Kidney glomerular epithelial cell (primary cell): ENCODE measurements around the gene MSGN1.
"Not testable (repeated sequence)": the region's sequence is repeated elsewhere in the genome, so short reads cannot be mapped to it uniquely, and the experiment has no call there.

Experiments used
- DNase-seq: peaks from one replicate; lab custom pipeline; 2025; lab: John Stamatoyannopoulos, UW

MSGN1 gene

DNA sequence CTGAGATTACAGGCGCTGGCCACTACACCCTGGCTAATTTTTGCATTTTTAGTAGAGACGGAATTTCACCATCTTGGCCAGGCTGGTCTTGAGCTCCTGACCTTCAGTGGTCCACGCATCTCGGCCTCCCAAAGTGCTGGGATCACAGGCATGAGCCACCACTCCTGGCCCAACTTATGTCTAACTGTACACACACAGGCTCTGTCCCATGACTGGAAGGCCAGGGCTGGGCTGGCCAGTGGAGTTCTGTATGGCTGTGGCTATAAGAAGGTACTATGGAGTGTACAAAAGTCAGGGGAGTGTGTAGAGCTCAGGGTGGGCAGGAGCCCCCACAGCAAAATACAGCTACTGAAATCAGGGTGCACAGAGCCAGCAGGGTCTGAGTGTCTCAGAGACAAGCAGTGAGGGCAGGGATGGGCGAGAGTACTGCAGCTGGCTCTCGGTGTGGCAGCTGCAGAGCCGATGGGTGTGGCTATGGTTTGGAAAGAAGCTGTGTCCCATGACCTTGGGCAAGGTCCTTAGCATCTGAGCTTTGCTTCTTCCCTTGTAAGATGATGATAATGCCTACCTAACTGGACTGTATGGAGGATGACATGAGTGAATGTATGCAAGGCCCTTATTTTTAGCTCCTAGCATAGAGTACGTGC, 10.4 kb upstream of the MSGN1 start:
- DNase-seq = no peak

DNA sequence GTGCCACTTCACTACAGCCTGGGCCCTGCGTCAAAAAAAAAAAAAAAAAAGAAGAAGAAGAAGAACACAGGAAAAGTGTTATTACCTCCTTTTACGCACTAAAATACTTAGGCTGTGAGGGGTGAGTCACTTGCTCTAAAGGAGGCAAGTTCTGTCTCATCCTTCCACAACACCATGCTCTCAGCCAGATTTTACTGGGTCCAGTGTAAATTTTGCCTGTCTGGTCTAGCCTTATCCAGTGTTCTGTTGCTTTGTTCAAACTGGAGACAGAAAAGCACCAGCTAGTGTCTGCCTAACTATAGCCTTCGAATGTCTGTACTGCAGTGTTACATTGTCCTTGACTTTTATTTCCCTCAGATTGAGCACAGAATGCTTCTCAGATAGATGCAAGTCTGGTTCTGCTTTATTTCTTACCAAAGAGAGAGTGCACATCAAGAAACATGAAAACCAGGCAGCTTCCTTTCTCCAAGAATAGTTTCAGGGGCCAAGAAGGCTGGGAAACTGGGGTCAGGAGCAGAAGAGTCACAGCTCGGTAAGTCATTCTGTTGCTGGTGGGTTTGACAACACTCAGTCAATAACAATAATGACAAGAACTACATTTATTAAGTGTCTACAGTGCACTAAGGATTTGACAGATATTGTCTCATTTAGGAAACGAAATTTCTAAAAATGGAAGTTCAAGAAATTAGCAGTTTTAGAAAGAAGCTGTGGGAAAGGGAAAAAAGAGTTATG, 3.1 kb upstream of the MSGN1 start:
- no peak for DNase-seq

DNA sequence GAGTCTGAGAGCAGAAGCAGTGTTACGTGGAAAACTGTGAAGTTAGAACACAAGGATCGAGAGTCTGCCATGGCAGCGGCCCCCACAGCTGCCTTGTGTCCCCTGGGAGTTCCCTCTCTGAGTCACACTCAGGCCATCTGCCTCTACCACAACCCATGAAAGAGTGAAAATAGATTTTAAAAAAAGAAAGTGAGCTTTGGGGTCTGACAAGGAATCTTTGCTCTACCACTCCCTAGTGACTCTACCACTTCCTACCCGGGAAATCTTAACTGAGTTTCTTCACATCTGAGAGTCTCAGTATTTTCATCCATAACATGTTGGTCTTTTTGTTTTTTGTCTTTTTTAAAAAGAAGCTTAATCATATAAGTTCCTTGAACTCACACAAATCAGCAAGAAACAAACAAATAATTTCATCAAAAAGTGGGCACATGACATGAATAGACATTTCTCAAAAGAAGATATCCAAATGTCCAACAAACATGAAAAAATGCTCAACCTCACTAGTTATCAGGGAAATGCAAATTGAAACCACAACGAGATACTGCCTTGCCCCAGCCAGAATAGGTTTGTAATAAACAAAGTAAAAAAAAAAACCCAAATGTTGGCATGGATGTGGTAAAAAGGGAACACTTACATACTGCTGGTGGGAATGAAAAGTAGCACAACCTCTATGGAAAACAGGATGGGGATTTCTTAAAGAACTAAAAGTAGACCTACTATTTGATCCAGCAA, 2.4 kb upstream of the MSGN1 start:
- no peak for DNase-seq

DNA sequence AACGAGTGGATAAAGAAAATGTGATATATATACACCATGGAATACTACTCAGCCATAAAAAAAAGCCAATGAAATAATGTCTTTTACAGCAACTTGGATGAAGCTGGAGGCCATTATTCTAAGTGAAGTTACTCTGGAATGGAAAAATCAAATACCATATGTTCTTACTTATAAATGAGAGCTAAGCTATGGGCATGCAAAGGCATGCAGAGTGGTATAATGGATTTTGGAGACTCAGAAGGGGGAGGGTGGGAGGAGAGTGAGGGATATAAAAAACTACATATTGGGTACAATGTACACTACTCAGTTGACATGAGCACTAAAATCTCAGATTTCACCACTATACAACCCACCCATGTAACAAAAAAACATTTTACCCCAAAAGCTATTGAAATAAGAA, 1.7 kb upstream of the MSGN1 start:
- DNase-seq = no peak

DNA sequence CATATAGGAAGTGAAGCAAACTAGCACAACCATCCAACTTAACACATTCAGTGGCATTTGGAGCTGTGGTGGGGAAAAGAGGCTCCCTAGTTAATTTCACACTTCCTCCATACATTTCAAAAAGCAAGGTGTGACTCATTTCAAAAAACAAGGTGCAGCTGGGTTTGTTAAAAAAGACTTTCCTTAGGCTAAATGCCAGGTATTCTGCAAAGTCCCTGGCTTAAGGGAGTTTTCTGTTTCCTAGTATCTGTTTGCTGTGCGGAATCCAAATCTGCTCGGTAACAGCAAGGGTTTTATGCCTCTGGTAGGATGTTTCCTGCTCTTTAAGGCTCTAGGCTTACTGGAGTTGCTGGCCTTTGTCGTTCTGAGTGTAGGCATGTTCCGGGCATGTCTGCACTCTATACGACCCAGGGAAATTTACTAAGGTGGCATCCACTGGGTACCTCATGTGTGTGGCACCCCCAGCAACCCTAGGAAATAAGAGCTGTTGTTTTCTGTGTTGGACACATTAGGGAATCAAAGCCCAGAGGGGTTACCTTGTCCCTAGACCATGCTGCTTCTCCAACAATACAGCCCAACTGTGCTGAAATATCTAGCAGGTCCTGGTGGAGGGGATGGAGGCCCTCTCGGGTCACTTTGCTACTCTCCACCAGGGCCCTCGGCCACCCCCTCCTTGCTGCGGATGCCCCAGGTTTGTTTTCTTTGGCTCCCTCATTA, 634 bp upstream of the MSGN1 start:
- no peak for DNase-seq

DNA sequence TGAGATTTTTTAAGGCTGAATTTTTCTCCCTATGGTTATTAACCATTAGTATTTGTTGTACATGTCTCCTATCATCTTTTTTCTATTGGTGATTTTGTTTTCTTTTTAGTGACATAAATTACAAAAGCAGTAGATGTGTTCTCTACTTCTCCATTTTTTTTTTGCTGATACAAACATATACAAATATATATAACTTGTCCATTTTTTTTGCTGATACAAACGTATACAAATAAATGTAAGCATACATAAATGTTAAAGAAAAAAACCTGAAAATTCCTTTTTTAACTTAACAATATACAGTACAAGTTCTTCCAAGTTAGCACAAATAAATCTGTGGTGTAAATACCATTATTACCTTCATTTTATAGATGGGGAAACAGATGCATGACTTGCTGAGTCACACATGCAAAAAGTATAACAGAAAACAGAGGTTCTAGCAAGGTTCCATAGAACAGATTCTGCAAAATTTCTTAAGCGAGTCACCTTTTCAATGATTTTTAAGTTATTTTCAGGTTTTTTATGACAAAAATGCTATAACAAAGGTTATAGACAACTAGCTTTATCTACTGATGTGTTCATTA, 2.1 kb downstream of the MSGN1 start:
- DNase-seq = no peak

DNA sequence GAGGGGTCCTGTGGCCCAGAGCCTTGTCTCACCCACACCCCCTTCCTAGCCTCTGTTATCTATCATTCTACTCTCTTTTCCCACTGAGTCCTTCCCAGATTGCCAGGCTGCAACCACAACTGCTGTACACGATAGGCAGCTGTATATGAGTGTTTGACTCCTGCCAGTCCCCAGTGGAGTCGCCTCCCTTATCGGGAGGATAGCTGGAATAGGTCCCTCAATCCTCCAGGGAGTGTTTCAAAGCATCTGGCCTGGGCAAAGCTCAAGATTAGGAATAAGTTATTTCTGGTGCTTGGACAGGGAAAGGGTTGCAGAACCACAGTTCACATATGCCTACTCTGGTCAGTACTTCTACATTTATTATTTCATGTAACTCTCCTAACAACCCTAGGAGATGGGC, 4.8 kb downstream of the MSGN1 start:
- DNase-seq = no peak

DNA sequence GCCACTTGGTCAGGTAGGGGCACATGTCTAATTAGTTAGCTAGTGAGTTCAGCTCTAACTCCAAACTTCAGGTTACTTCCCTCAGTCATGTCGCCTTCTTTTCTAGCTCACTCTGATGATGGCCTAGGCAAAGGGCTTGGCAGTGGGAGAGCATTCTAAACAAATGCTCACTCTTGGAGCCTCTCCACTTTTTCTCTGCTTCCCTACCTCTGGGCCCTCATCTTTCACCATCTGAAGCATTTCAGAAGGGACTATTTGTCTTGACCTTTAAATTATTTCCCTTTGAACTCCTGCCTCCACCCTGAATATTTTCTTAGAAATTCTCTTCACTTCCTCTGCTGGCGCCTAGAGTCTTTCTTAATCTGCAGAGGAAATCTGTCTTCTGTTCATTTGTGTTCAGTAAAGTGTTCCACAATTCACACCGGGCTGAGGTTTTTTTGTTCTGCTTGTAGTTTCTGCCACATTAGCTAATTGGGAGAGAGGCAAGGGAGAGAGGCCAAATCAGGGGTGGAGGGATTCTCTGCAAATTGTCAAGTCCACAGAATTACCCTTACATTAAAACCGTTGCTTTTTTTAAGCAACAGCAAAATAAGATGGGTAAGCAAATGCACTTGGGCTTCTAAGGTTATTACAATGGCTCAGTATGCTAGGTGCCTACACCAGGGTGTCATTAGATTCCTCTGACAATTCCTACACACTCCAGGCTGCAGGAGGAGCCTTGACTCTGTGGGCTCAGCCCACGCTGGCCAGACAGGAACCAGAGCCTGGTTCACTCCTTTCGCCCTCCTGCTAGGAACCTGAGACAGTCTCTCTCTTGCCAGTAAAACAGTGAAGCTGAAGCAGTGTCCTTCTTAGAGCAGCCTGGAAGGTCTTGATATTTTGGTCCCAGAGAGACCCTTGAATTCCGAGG, 5.5 kb downstream of the MSGN1 start:
- DNase-seq = peak; percentile 10

DNA sequence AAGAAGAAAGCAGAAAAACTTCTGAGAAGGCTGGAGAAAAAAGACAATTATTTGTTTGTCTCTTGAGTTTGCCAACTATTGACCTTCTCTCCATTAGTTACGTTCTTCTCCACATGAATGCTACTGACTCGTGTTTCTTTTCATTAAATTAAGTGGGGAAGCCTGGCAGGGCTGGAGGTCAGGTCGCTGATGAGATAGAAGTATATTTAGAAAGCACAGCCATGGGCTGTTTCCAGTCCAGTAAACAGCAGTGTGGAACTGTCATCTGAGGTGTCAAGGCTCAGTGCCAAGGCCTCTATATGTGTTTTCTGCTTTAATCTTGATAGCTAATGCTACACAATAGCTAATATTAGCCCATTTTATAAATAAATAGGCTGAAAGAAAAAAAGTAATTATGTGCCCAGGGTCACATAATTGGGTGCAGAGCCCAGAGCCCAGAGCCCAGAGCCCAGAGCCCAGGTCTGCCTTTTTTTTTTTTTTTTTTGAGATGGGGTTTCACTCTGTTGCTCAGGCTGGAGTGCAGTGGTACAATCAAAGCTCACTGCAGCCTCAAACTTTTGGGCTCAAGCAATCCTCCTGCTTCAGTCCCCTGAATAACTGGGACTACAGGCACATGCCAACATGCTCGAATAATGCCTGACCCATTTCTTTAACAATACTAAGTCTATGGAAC, 6.3 kb downstream of the MSGN1 start:
- DNase-seq = no peak

DNA sequence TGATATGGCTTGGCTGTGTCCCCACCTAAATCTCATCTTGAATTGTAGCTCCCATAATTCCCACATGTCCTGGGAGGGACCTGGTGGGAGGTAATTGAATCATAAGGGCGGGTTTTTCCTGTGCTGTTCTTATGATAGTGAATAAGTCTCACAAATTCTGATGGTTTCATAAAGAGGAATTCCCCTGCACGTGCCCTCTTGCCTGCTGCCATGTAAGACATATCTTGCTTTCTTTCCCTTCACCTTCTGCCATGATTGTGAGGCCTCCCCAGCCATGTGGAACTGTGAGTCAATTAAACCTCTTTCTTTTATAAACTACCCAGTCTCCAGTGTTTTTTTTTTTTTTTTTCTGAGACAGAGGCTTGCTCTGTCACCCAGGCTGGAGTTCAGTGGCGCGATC, 7.4 kb downstream of the MSGN1 start:
- not testable (repeated sequence) for DNase-seq

DNA sequence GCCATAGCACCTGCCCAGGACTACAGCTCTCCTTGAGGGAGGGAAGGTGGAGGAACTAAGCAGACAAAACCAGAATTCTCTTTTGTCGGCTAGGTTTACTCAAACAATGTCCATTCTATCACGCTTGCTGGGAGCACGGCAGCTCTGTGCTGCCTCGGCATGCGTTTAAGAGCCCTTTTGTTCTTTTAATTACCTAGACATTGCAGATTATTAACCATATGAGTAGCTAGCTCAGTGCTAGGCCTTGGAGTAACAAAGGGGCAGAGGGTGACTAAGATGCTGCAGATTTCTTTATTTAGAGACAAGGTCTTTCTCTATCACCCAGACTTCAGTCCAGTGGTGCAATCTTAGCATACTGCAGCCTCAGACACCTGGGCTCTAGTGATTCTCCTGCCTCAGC, 11.1 kb downstream of the MSGN1 start:
- no peak for DNase-seq

DNA sequence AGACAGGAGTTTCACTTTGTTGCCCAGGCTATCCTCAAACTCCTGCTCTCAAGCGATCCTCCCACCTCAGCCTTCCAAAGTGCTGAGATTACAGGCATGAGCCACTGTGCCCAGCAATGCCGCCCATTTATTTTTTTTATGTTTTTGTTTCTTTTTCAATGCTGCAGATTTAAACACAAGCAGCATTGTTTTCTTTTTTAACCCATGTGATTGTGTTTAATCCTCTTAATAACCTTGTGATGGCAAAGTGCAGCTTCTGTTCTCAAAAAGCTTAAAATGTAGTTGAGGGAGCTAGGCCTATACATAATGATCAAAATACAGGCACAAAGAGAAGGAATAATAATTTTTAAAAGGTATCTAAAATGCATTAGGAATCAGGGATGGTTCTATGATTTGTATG, 11.5 kb downstream of the MSGN1 start:
- DNase-seq = no peak

DNA sequence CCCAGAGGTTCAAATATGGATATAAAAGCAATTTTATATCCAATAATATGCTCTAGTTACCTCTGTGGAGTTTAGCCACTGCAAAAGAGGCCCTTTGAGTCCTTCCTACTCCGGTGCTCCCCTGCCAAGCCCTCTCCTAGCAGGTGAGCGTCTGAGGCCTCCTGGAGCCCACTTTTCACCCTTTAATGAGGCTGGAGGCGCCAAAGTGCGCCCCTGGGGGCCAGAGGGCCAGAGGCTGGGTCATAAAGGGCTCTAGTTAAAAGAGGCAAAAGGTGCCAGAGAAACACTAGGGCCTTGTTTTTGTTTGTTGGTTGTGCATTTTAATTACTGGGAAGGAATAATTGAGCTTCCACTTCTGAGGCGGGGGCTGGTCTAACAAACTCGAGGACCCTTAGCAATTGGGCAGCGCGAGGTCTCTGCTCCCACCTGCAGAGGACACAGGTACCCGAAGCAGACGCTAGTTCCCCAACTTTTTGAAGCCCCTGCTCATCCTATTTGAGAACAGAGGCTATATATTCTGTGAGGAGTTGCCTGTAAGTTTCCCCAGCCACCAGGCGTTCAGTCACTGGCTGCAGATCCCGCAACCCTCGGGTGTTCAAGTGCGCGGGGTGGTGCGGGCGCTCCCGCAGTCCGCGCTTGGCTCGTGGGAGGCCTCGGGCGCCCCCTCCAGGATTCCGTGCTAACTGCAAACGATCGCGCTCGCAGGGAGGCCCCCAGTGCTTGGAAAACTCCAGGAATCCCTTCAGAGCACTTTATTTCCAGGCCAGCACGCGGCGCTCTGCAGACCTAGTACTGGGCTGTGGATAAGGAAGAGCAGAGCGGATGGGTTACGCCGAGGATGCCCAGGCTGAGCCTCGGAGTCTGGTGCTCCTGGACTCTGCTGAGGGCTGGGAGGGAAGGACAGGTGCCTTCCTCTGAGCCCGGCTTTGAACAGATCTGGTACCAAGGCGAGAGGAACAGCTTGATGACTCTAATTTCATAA, 14.1 kb downstream of the MSGN1 start:
- peak; percentile 70 for DNase-seq

DNA sequence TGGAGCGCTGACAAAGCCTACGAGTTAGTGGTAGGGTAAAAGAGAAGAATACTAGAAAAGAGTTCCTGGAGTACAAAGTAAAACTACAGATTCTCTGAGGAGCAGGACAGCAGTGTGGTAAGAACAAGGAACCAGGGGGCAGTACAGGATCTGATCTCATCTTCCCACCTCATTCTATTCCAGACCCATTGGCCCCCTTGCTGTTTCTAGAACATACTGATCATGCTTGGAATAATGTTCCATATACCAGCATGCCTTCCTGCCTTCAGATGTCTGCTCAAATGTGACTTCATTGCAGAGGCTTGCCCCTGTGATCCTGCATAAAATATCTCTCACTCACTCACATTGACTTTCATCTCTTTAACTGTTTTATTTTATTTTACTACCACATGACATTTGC, 19.3 kb downstream of the MSGN1 start:
- DNase-seq = no peak

DNA sequence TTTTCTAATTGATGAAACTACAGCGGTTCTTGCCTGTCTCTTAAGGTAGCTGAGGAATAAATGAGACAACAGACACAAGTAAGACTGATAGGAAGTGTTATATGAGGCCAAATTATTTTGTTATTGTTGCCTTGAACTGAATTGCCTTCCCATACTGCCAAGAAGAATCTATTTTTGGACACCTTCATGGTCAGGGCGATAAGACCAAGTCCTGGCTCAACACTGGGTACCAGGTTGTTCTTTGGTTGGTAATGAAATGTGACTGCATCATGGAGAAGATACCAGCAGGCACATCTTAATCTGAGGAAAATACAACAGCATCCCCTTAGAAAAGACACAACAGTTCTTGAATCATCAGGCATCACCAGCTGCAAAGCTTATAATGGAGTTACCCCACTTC, 23.7 kb downstream of the MSGN1 start:
- DNase-seq = no peak

DNA sequence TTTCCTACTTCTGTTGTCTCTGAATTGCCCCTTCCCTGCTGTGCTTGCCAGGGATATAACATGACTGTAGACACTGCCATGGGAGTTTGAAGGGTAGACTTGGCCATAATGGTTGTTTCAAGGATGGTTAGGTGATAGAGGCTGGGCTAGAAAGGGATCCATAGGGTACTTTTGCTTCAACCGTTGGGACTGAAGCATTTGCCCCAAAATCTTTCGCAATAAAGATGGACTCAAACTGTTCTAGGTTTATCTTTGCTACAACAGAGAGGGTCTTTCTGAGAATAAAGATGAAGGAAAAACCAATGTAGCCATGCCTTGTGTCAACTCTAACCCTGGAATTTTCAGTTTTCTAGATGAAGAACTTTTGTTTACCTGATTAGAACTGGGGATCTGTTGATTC, 27.2 kb downstream of the MSGN1 start:
- no peak for DNase-seq

DNA sequence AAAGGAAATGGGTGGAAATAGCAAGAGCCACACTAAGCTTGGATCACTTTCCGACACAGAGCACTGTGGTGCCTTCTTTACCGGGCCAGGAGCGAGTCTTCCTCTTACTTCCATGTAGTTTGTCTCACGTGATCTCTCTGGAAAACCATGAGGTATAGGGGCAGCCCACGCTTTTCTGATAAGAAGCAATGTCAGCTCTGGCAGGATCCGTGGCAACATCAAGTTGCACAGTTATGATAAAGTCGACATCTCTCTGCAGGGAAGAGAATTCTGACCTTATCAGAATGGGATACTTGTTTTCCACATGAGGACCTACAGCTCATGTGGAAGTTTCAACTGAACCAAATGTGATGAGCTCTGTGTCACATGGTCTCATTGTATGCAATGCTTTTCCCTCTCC, 29.5 kb downstream of the MSGN1 start:
- DNase-seq = no peak

DNA sequence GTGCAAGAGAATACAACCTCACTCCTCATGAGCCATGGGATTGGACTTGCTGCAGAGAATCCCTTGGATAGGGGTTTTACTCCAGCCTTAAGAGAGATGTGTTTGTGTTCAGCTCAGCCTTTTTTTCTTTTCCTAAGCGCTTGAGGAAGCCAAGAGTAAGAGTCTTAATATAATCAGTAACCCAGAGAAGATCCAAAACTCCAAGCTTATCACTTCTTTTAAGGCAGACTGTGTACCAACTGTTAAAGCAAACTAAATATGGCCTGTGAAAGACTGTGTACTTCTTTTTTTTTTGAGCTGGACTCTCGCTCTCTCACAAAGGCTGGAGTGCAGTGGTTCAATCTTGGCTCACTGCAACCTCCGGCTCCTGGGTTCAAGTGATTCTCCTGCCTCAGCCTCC, 30.4 kb downstream of the MSGN1 start:
- no peak for DNase-seq

DNA sequence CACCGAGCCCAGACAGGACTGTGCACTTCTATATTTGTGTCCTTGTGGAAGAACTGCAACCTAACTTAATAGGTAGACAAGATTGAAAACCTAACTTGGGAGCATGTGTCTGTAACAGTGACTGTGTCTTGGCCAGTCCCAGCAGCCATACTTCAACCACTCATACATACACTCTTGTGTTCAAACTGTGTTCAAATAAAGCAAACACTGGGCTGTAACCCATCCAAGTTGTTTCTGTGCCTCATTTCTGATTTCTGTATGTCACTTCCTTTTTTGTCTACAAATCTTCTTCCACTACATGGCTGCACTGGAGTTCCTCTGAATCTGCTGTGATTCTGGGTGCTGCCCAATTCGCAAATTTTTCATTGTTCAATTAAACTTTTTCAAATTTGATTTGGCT, 31.0 kb downstream of the MSGN1 start:
- DNase-seq = no peak
